ENCODE results near the gene TMEM217.
A peak's percentile ranks its signal among the peaks of the same experiment; 100 is the strongest.

TMEM217 gene

DNA sequence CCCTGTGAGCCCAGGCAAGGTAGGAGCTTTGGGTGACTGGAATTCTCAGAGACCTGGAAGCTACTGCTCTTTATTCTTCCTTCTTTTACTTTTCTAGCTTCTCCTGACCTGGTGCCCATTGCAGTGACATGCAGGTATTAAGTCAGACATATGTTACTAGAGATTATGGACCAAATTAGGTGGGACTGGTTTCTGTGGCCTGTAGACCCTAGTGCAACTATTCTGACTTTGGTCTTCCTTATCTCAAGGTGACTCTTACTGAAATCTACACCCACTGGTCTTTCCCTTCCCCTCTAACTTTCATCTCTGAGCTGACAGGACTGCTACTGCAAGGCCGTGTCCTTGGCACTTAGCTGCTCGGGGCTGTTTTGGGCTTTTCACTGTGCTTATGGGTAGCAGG, 24.4 kb upstream of the TMEM217 start:
- no peak overlapping the region for H3K27ac ChIP-seq
- TF ChIP-seq, protein P1, sequence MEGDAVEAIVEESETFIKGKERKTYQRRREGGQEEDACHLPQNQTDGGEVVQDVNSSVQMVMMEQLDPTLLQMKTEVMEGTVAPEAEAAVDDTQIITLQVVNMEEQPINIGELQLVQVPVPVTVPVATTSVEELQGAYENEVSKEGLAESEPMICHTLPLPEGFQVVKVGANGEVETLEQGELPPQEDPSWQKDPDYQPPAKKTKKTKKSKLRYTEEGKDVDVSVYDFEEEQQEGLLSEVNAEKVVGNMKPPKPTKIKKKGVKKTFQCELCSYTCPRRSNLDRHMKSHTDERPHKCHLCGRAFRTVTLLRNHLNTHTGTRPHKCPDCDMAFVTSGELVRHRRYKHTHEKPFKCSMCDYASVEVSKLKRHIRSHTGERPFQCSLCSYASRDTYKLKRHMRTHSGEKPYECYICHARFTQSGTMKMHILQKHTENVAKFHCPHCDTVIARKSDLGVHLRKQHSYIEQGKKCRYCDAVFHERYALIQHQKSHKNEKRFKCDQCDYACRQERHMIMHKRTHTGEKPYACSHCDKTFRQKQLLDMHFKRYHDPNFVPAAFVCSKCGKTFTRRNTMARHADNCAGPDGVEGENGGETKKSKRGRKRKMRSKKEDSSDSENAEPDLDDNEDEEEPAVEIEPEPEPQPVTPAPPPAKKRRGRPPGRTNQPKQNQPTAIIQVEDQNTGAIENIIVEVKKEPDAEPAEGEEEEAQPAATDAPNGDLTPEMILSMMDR (conservative IDR thresholded peaks at IDR 0.05; ENCODE audit: low read depth) = no peak
- DNase-seq (ENCODE audit: low spot score) = no peak
- POLR2A ChIA-PET (ENCODE audit: low non-redundant PET) = no interaction called here
- CTCF ChIA-PET = interaction anchor here (0.7 kb wide), 1 partner anchor 48 kb away, joined by 3 read pairs; no protein-coding TSS in a partner anchor

DNA sequence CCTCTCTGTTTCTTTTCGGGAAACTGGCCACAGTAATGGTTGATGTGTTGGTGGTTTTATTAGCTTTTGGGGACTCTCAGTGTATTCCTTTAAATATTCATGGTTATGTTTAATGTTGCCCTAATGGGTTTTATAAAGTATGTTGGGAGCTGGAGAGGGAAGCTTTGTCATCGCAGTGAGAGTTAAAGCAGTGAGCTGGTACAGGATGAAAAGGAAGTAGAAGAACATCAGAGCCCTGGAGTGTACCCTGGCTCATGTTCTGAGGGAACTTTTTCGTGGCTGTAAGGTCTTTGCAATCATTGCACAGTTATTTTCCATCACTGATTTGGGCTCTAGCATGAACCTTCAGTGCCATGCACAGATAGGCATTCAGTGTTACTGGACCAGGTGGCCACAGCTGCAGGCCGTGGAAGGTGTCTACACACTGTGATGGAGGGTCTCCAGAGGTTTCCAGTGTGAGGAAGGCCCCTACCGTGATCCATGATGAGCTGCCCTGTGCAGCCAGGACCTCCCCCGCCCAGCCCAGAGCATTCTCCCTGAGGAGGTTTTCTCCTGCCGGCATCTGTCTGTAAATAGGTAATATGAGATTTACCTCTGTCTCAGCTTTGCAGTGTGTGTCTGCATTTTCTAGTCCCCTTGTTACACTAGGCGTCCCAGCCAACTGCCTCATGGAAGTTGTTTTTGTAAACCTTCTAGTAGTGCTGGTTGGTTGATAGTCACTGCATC, 22.4 kb upstream of the TMEM217 start:
- POLR2A ChIA-PET (ENCODE audit: low non-redundant PET) = no interaction called here
- no peak overlapping the region for H3K27ac ChIP-seq
- TF ChIP-seq, protein P1 (conservative IDR thresholded peaks at IDR 0.05; ENCODE audit: low read depth) = no peak
- no peak for DNase-seq (ENCODE audit: low spot score)
- CTCF ChIA-PET = no interaction called here

DNA sequence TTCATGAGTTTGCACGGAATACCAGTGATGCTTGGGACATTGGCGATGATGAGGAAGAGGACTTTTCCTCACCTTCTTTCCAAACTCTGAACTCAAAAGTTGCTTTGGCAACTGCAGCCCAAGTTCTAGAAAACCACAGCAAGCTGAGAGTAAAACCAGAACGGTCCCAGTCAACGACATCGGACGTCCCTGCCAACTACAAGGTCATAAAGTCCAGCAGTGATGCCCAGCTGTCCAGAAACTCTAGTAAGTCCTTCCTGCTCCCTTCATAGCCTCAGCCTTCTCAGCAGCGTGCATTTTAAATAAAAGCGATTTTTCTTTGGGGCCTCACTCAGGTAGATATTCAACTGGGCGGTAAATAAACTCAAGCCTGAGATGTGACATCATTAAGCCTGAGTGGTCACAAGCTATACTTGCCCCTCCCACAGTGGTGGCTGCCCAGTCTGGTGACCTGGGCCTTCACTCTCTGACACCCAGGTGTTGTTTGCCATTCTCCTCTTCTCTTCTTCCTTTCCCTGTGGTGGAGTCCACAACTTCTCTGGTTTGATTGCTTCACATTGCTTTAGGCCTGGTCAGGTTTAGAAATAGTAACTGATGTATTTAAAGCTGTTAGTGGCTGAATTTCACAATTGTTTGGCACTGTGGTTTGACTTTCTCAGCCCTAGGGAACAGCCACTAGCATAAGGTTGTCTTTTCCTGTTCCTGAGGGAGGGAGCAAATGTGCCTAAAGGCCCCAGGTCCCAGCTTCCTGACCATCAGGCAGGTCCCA, 21.6 kb upstream of the TMEM217 start:
- TF ChIP-seq, protein P1 (conservative IDR thresholded peaks at IDR 0.05; ENCODE audit: low read depth) = no peak
- DNase-seq (ENCODE audit: low spot score) = no peak
- CTCF ChIA-PET = interaction anchor here (1.1 kb wide), 1 partner anchor 205 kb away, joined by 3 read pairs; no protein-coding TSS in a partner anchor
- POLR2A ChIA-PET (ENCODE audit: low non-redundant PET) = no interaction called here
- peak overlapping the region; percentile 29; the same call in 1 of the 2 replicates for H3K27ac ChIP-seq

DNA sequence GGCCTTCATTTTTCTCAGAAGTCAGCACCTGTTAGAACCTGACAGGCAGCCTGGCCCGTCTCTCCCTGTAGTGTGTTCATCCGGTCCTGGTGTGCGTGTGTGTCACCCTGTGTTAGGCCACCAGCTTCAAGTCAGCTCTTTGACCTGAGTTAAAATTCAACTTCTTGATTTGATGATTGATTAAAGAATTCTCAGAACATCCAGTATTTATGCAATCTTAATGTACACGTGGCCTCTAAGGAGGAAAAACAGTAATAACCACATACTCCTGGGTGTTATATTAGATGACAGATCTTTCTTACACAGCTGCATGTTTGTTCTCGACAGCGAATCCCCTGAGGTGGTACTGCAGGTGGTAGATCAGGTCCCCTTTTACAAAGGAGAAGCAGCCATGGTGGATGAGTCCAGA, 19.1 kb upstream of the TMEM217 start:
- POLR2A ChIA-PET (ENCODE audit: low non-redundant PET) = no interaction called here
- DNase-seq (ENCODE audit: low spot score) = no peak
- TF ChIP-seq, protein P1 (conservative IDR thresholded peaks at IDR 0.05; ENCODE audit: low read depth) = no peak
- H3K27ac ChIP-seq = no peak overlapping the region
- CTCF ChIA-PET = interaction anchor here (0.6 kb wide), 1 partner anchor 22 kb away, joined by 3 read pairs; no protein-coding TSS in a partner anchor

DNA sequence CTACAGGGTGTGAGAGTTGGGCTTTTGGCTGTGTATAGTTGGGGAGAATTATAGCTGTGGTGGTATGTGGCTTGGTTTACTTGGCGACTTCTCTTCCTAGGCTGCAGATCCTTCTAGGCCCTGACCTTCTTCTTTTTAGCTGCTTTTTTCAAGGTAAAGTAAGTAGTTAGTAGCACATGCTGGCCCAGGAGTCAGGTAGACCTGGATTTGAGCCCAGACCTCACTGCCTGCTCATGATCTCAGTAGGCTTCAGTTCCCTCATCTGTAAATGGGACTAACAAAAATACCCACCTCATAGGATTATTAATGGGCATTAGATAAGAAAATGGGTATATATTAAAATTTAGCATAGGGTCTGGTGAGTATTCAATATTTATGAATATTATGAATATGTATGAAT, 17.4 kb upstream of the TMEM217 start:
- H3K27ac ChIP-seq = no peak overlapping the region
- ChIA-PET CTCF (no interaction called here), POLR2A (ENCODE audit: low non-redundant PET) (no interaction called here)
- TF ChIP-seq, protein P1 (conservative IDR thresholded peaks at IDR 0.05; ENCODE audit: low read depth) = no peak
- DNase-seq (ENCODE audit: low spot score) = no peak

DNA sequence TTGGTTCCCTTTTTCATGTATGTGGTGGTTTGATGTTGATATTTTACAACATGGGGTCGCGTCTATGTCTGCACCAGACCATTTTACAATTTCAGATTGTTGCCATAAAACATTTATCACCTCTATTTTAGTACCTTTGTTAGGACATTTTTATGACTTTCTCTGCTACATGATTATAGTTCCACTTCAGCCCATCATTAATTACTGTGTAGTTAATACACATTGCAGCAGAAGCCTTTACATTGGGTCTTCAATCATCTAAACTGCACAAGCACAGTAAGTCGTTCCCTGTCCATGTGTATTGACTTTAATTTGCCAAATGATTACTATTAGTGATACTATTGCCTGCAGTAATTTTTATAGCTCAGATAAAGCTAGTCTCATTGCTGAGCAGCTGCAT, 15.7 kb upstream of the TMEM217 start:
- ChIA-PET CTCF (interaction anchor here (0.6 kb wide), 1 partner anchor 52 kb away, joined by 4 read pairs; no protein-coding TSS in a partner anchor), POLR2A (ENCODE audit: low non-redundant PET) (interaction anchor here (0.9 kb wide), 1 partner anchor 16 kb away, joined by 3 read pairs; the partner anchor contains the start of gene TBC1D22B)
- TF ChIP-seq, protein P1 (conservative IDR thresholded peaks at IDR 0.05; ENCODE audit: low read depth) = no peak
- no peak overlapping the region for H3K27ac ChIP-seq
- DNase-seq (ENCODE audit: low spot score) = no peak

Data from RWPE1 (cell line).